Right atrium auricular region (tissue), 2 donors: ENCODE data around the gene NTRK1. TPM values are rescaled to one million over a fixed set of nuclear protein-coding genes. Genes with fewer than 3 reads are reported as not detected.

ENCODE experiments used
- DNase-seq: peaks from one replicate; pipeline ENCODE4 v3.0.0-alpha.2; 2019; ENCODE audit warnings: low spot score
- H3K27ac ChIP-seq, 2 donors: fragments of 200-600 bp; sonication (generic); 1 replicate in 1 of 2; 2 replicates in 1 of 2; pipeline ENCODE4 v1.5.1; 2016 to 2019
- H3K27me3 ChIP-seq, 2 donors: fragments of 200-600 bp; sonication (generic); one replicate each; pipeline versions ENCODE4 v1.5.1 to v1.6.0; 2017 to 2019
- H3K36me3 ChIP-seq: fragments of 200-600 bp; sonication (generic); one replicate; pipeline ENCODE4 v1.5.1; 2016
- H3K4me1 ChIP-seq, 2 donors: fragments of 200-600 bp; sonication (generic); one replicate each; pipeline versions ENCODE4 v1.5.1 to v1.6.0; 2017 to 2019
- H3K4me3 ChIP-seq, 2 donors: fragments of 200-600 bp; sonication (generic); 1 replicate in 1 of 2; 2 replicates in 1 of 2; pipeline ENCODE4 v1.5.1; 2017 to 2019; ENCODE audit warnings: mild to moderate bottlenecking in 1 of 2, moderate library complexity in 1 of 2
- H3K9me3 ChIP-seq, 2 donors: fragments of 200-600 bp; sonication (generic); one replicate each; pipeline ENCODE4 v1.5.1; 2019
- total RNA-seq, 2 donors: library from RNA; depleted of rRNA; stranded (reverse); fragments of >200 nt; gene quantifications; one replicate each; pipeline ENCODE4 v1.1.0, GENCODE V29; 2016
- TF ChIP-seq, protein P1 (sequence below), 2 donors: fragments of 200-600 bp; sonication (generic); IDR thresholded peaks; one replicate each; pipeline ENCODE4 v1.5.1; 2019; ENCODE audit warnings: antibody characterized with exemption in 2 of 2

Gene NTRK1
- total RNA-seq, 2 donors from 2014 or later = 0.43 to 1.7 TPM

DNA sequence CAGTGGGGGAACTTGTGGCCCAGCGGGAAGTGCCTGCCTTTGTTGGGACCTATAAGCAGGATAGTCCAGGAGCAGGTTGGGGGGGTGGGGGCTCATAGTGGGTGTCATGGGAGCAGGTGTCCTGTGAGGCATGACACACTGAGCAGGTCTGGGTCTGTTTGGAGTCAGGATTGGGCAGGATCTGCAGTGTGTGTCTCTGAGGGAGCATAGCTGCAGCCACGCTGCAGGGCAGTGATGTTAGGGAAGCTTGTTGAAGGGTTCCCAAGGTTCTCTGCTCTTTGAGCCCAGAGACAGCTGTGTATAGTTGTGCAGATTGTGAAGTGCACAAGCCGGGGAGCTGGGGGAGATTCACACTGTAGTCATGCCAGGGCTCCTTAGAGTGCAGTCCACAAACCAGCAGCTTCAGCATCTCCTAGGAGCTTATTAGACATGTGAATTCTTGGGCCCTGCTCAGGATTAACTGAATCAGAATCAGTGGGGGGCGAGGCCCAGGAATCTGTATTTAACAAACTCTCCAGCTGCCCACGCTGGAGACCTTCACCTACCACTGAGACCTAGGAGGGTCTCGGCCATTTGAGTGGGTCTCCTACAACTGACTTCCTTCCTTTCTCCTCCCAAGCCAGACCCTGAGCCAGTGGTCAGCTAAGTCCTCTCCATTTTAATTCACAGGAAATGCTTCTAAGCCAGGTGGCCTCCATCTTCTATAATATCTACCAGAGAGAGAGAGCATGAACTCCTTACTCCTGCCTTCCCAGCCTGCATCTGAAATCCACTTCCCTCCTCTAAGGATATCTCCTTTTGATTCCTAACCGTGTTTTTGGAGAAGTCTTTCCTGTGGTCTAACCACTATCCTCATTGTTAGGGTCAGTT is 12.8 kb upstream of the NTRK1 start:
- H3K27me3 ChIP-seq = peaks cover 0 to 5% of the 10 kb centered on the region in 2 donors
- TF ChIP-seq, protein P1, sequence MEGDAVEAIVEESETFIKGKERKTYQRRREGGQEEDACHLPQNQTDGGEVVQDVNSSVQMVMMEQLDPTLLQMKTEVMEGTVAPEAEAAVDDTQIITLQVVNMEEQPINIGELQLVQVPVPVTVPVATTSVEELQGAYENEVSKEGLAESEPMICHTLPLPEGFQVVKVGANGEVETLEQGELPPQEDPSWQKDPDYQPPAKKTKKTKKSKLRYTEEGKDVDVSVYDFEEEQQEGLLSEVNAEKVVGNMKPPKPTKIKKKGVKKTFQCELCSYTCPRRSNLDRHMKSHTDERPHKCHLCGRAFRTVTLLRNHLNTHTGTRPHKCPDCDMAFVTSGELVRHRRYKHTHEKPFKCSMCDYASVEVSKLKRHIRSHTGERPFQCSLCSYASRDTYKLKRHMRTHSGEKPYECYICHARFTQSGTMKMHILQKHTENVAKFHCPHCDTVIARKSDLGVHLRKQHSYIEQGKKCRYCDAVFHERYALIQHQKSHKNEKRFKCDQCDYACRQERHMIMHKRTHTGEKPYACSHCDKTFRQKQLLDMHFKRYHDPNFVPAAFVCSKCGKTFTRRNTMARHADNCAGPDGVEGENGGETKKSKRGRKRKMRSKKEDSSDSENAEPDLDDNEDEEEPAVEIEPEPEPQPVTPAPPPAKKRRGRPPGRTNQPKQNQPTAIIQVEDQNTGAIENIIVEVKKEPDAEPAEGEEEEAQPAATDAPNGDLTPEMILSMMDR (IDR thresholded peaks at IDR 0.05) = no peak
- no peaks in the 10 kb centered on the region for H3K36me3 ChIP-seq

DNA sequence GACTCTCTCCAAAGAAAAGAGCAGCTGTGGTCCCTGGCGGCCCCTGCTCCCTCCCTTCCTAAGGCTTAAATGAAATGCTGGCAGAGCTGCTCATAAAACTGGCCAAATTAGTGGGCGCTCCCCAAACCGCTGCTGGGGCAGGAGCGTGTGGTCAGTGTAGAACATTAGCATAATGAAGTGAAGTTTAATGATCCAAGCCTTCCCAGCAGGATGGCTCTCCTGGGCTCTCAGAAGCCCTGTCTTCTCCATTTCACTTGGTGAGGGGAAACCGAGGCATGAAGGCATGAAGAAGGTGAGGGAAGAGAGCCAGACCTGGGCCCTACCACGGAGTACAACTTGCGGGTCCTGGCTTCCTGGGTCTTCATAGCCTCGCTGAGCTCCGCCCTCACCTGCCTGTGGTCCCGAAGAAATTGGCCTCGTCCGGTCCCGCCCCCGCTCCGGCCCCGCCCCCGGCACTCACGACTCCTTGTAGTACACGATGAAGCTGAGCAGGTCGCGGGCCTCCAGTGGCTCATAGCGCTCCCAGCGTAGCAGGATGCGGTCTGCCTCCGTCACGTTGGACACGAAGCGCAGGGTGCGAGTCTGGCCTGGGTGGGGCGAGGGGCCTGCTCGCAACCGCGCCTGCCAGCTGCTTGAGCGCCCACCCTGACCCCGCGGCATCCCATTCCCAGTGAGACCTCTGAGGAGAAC is 12.1 kb upstream of the NTRK1 start:
- no peaks in the 10 kb centered on the region for H3K36me3 ChIP-seq
- H3K27me3 ChIP-seq = peaks cover 0 to 5% of the 10 kb centered on the region in 2 donors
- TF ChIP-seq, protein P1 (IDR thresholded peaks at IDR 0.05) = no peak
- no peaks in the 10 kb centered on the region for H3K9me3 ChIP-seq
- peaks cover 0 to 32% of the 10 kb centered on the region in 2 donors for H3K4me1 ChIP-seq
- no peak for DNase-seq
- H3K4me3 ChIP-seq = no peak overlapping the region
- H3K27ac ChIP-seq = no peak overlapping the region

More for the DNA sequence above, 12.8 kb upstream of the NTRK1 start:
- Histone ChIP-seq H3K4me3 (no peak overlapping the region), H3K27ac (no peak overlapping the region), H3K9me3 (no peaks in the 10 kb centered on the region), H3K4me1 (peaks cover 0 to 30% of the 10 kb centered on the region in 2 donors)
- no peak for DNase-seq

DNA sequence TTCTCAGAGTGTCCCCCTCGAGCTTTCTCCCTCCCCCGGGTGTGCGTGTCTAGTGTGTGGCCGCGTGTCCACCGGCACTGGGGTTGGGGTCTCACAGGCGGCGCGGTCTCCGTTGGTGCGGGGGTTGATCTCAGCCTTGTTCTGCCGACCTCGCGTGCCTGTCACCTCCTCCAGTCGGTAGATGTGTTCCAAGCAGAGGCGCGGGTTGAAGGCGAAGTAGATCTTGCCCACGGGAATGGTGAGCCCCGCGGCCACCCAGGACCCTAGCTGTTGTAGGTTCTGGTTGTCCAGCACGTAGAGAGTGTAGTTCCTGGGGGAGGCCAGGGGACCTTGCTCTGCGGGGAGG is 11.5 kb upstream of the NTRK1 start:
- no peak for DNase-seq
- H3K9me3 ChIP-seq = no peaks in the 10 kb centered on the region
- TF ChIP-seq, protein P1 (IDR thresholded peaks at IDR 0.05) = no peak
- no peak overlapping the region for H3K4me3 ChIP-seq
- no peaks in the 10 kb centered on the region for H3K36me3 ChIP-seq
- H3K27me3 ChIP-seq = peaks cover 0 to 5% of the 10 kb centered on the region in 2 donors
- peaks cover 0 to 32% of the 10 kb centered on the region in 2 donors for H3K4me1 ChIP-seq
- no peak overlapping the region for H3K27ac ChIP-seq

DNA sequence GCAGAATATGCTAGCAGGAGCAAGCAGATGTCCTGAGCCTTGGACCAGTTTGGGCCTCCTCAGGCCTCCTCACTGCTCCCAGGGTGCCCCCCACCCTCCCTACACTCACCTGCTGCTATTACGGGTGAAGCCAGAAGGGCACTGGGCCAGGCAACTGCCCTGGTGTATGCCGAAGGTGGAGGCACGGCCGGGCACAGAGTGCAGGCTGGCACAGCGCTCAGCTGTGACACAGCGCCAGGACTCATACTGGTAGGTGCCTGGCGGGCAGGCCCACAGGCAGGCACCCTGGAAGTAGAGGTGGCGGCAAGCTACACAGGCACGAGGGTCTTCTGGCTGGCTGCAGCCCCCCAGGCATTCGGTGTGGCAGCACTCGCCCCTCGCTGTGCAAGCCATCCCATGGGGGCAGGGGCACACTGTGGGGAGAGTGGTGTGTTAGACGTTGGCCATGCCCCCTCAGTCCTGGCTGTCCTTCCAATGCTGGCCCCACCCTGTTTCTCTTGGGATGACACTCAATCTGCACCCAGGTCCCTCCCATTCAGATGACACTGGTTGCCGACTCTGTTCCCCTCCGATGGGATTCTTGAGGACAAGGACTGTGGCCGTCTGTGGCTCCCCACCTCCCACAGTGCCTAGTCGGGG is 8.8 kb upstream of the NTRK1 start:
- H3K9me3 ChIP-seq = no peaks in the 10 kb centered on the region
- no peak for DNase-seq
- no peaks in the 10 kb centered on the region for H3K36me3 ChIP-seq
- peak overlapping the region in 1 of 2 donors; percentile 15 for H3K27ac ChIP-seq
- H3K4me3 ChIP-seq = no peak overlapping the region
- TF ChIP-seq, protein P1 (IDR thresholded peaks at IDR 0.05) = no peak
- peaks cover 0 to 22% of the 10 kb centered on the region in 2 donors for H3K4me1 ChIP-seq
- H3K27me3 ChIP-seq = no peaks in the 10 kb centered on the region

DNA sequence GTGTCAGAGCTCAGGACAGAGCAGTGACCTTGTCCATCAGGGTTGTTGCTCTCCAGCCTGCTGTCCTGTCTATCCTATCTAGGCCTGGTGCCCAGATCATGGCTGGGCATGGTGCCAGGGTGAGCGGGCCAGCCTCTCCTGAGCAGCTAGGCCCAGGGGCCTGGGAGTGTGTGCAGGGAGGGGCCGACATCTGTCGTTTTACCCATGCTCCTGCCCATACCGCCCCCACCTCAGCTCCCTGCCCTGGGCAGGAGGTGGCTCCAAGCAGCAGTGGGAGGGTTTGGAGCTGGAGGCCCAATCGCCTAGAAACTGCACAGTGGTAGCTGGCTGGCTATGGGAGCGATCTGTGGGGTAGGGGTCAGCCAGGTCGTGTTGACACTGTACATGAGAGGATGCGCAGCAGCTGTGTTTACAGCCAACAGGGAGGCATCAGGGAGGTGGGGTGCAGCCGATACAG is 8.2 kb upstream of the NTRK1 start:
- DNase-seq = no peak
- H3K9me3 ChIP-seq = no peaks in the 10 kb centered on the region
- H3K27ac ChIP-seq = no peak overlapping the region

More for the DNA sequence above, 8.2 kb upstream of the NTRK1 start:
- Histone ChIP-seq H3K36me3 (no peaks in the 10 kb centered on the region), H3K4me3 (no peak overlapping the region), H3K4me1 (peaks cover 0 to 22% of the 10 kb centered on the region in 2 donors), H3K27me3 (no peaks in the 10 kb centered on the region)
- TF ChIP-seq, protein P1 (IDR thresholded peaks at IDR 0.05) = no peak
